ENCODE results near the gene MED9. TPM values are rescaled to one million over a fixed set of nuclear protein-coding genes. Genes with fewer than 3 reads are reported as not detected.

Gene MED9
- total RNA-seq, 2 experiments from 2014 or later: 21.8 to 27.5 TPM

DNA sequence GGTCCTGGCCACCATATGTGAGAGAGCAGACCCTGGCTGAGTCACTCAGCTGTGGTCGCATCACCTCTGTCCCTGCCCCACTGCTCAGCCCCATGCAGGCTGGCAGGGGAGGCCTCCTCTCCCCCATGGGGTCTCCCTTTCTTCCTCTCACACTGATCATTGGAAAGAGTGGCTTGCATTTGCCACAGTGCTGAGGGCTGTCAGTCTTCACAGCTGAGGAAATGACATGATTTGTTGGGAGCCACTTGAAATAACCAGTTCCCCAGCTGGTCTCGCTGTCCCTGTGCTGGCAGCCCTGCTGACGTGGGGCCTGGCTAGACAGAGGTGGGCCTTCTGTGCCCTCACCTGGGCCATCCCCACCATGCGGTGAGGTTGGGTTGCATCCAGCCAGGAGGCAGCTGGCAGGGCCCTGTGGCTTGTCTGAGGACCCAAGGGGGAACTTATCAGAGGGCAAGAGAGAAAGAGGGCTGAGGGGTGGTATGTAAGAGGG lies 30.1 kb upstream of the MED9 start:
- no peaks in the 10 kb centered on the region for H3K9me3 ChIP-seq (ENCODE audit: low read length)
- H3K4me2 ChIP-seq (ENCODE audit: low read length): no peak overlapping the region
- ChIA-PET POLR2A (no interaction called here), CTCF (ENCODE audit: unreplicated experiment) (no interaction called here)
- BruUV-seq (replicated peaks): no TSS peak
- TF ChIP-seq EZH2phosphoT487 (IDR thresholded peaks at IDR 0.05; ENCODE audit: borderline replicate concordance, low read depth, low read length): no peak
- TF ChIP-seq, protein P1, sequence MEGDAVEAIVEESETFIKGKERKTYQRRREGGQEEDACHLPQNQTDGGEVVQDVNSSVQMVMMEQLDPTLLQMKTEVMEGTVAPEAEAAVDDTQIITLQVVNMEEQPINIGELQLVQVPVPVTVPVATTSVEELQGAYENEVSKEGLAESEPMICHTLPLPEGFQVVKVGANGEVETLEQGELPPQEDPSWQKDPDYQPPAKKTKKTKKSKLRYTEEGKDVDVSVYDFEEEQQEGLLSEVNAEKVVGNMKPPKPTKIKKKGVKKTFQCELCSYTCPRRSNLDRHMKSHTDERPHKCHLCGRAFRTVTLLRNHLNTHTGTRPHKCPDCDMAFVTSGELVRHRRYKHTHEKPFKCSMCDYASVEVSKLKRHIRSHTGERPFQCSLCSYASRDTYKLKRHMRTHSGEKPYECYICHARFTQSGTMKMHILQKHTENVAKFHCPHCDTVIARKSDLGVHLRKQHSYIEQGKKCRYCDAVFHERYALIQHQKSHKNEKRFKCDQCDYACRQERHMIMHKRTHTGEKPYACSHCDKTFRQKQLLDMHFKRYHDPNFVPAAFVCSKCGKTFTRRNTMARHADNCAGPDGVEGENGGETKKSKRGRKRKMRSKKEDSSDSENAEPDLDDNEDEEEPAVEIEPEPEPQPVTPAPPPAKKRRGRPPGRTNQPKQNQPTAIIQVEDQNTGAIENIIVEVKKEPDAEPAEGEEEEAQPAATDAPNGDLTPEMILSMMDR (conservative IDR thresholded peaks at IDR 0.05; ENCODE audit: low read length): no peak
- H3K27ac ChIP-seq (ENCODE audit: low read depth, low read length, poor library complexity, severe bottlenecking): no peak overlapping the region
- no peaks in the 10 kb centered on the region for H3K79me2 ChIP-seq (ENCODE audit: insufficient read depth, low read depth, low read length)
- H3K36me3 ChIP-seq (ENCODE audit: insufficient read depth, low read length): no peaks in the 10 kb centered on the region
- DNase-seq (ENCODE audit: low spot score): no peak
- H3K9me2 ChIP-seq (ENCODE audit: insufficient read depth, low read length): no peaks in the 10 kb centered on the region
- H4K20me1 ChIP-seq (ENCODE audit: insufficient read depth, low read length): no peaks in the 10 kb centered on the region
- H3K4me1 ChIP-seq (ENCODE audit: insufficient read depth, low read length, poor library complexity, severe bottlenecking): peaks cover 11% of the 10 kb centered on the region
- H2AFZ ChIP-seq (ENCODE audit: low read length): no peak overlapping the region
- intact Hi-C loops (cut with micrococcal nuclease; ENCODE audit: unreplicated experiment): no loop called here
- no peak overlapping the region for H3K4me3 ChIP-seq (ENCODE audit: low read depth, low read length, poor library complexity, severe bottlenecking)

DNA sequence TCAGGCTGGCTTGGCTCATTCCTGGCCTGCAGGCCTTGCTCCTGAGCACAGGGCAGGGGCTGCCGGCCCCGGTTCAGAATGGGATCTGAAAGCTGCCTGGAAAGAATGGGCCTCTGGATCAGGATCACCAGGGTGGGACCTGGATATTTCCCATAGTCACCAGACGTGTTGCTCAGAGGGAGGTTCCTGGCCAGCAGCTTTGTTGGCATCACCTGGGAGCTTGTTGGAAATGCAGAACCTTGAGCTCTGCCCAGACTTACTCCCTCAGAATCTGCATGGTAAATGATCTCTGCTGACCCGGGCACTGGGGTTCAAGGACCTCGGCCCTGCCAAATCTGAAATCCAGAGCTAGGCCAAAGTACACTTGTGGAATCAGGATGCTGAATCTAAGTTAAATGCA lies 29.5 kb upstream of the MED9 start:
- intact Hi-C loops (cut with micrococcal nuclease; ENCODE audit: unreplicated experiment): no loop called here
- H3K4me3 ChIP-seq (ENCODE audit: low read depth, low read length, poor library complexity, severe bottlenecking): no peak overlapping the region
- H3K4me2 ChIP-seq (ENCODE audit: low read length): no peak overlapping the region
- H3K36me3 ChIP-seq (ENCODE audit: insufficient read depth, low read length): no peaks in the 10 kb centered on the region
- no peak overlapping the region for H2AFZ ChIP-seq (ENCODE audit: low read length)
- CTCF ChIA-PET (ENCODE audit: unreplicated experiment): no interaction called here
- no peaks in the 10 kb centered on the region for H4K20me1 ChIP-seq (ENCODE audit: insufficient read depth, low read length)
- BruUV-seq (replicated peaks): no TSS peak
- H3K79me2 ChIP-seq (ENCODE audit: insufficient read depth, low read depth, low read length): no peaks in the 10 kb centered on the region
- H3K27ac ChIP-seq (ENCODE audit: low read depth, low read length, poor library complexity, severe bottlenecking): no peak overlapping the region
- TF ChIP-seq, protein P1 (conservative IDR thresholded peaks at IDR 0.05; ENCODE audit: low read length): no peak
- no peak for TF ChIP-seq EZH2phosphoT487 (IDR thresholded peaks at IDR 0.05; ENCODE audit: borderline replicate concordance, low read depth, low read length)
- no peaks in the 10 kb centered on the region for H3K9me3 ChIP-seq (ENCODE audit: low read length)
- POLR2A ChIA-PET: no interaction called here
- DNase-seq (ENCODE audit: low spot score): no peak
- H3K4me1 ChIP-seq (ENCODE audit: insufficient read depth, low read length, poor library complexity, severe bottlenecking): peaks cover 11% of the 10 kb centered on the region
- no peaks in the 10 kb centered on the region for H3K9me2 ChIP-seq (ENCODE audit: insufficient read depth, low read length)

DNA sequence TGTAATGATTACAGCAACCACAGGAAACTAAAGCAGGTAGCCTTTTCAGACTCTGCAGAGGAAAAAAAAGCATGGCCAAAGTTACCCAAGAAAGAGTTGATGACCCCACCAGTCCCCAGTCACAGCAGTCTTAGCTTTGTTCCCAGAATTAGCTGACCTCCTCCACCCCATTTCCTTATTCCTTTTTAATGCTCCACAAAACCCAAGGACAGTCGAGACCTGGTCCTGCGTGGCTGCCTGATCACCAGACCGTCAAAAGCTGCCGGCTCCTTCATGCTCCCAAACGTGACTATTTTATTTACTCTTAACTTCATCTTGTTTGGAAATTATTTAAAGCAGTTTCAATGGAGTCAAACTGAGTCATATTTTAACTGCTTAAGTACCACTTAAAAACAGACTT lies 28.7 kb upstream of the MED9 start:
- Histone ChIP-seq H3K4me3 (ENCODE audit: low read depth, low read length, poor library complexity, severe bottlenecking) (no peak overlapping the region), H3K9me2 (ENCODE audit: insufficient read depth, low read length) (no peaks in the 10 kb centered on the region), H3K4me2 (ENCODE audit: low read length) (no peak overlapping the region), H3K79me2 (ENCODE audit: insufficient read depth, low read depth, low read length) (no peaks in the 10 kb centered on the region), H4K20me1 (ENCODE audit: insufficient read depth, low read length) (no peaks in the 10 kb centered on the region), H3K4me1 (ENCODE audit: insufficient read depth, low read length, poor library complexity, severe bottlenecking) (peaks cover 11% of the 10 kb centered on the region), H2AFZ (ENCODE audit: low read length) (no peak overlapping the region), H3K9me3 (ENCODE audit: low read length) (no peaks in the 10 kb centered on the region), H3K36me3 (ENCODE audit: insufficient read depth, low read length) (no peaks in the 10 kb centered on the region), H3K27ac (ENCODE audit: low read depth, low read length, poor library complexity, severe bottlenecking) (no peak overlapping the region)
- DNase-seq (ENCODE audit: low spot score): no peak
- TF ChIP-seq EZH2phosphoT487 (IDR thresholded peaks at IDR 0.05; ENCODE audit: borderline replicate concordance, low read depth, low read length): no peak
- TF ChIP-seq, protein P1 (conservative IDR thresholded peaks at IDR 0.05; ENCODE audit: low read length): no peak
- CTCF ChIA-PET (ENCODE audit: unreplicated experiment): no interaction called here
- POLR2A ChIA-PET: no interaction called here
- no TSS peak for BruUV-seq (replicated peaks)
- intact Hi-C loops (cut with micrococcal nuclease; ENCODE audit: unreplicated experiment): no loop called here

All from OCI-LY7 (cell line).